Body of pancreas (tissue), 4 donors: ENCODE results near the gene RBP3.

Experiments
- POLR2A ChIP-seq, 3 donors: fragments of 450-650 bp; IDR thresholded peaks; one replicate each; pipeline ENCODE4 v1.6.1; 2016; ENCODE audit warnings: antibody characterized with exemption in 3 of 3, mild to moderate bottlenecking in 2 of 3
- TF ChIP-seq, protein P1 (sequence below), 7 experiments: fragments of 450-650 bp in 4 of 7; fragments of 200-600 bp in 3 of 7; sonication (generic) in 3 of 7; IDR thresholded peaks; one replicate each; pipeline ENCODE4 v1.5.1; 2016 to 2019; ENCODE audit warnings: antibody characterized with exemption in 7 of 7

GRCh38 chr10:47366731-47367460 is 18.7 kb downstream of the RBP3 start:
- TF ChIP-seq, protein P1, sequence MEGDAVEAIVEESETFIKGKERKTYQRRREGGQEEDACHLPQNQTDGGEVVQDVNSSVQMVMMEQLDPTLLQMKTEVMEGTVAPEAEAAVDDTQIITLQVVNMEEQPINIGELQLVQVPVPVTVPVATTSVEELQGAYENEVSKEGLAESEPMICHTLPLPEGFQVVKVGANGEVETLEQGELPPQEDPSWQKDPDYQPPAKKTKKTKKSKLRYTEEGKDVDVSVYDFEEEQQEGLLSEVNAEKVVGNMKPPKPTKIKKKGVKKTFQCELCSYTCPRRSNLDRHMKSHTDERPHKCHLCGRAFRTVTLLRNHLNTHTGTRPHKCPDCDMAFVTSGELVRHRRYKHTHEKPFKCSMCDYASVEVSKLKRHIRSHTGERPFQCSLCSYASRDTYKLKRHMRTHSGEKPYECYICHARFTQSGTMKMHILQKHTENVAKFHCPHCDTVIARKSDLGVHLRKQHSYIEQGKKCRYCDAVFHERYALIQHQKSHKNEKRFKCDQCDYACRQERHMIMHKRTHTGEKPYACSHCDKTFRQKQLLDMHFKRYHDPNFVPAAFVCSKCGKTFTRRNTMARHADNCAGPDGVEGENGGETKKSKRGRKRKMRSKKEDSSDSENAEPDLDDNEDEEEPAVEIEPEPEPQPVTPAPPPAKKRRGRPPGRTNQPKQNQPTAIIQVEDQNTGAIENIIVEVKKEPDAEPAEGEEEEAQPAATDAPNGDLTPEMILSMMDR (IDR thresholded peaks at IDR 0.05): no peak
- no peak for TF ChIP-seq POLR2A (IDR thresholded peaks at IDR 0.05)
